ENCODE results near the gene MAGED4.
"Not testable (repeated sequence)": the region's sequence is repeated elsewhere in the genome, so short reads cannot be mapped to it uniquely, and the experiment has no call there.

The MAGED4 gene, protein sequence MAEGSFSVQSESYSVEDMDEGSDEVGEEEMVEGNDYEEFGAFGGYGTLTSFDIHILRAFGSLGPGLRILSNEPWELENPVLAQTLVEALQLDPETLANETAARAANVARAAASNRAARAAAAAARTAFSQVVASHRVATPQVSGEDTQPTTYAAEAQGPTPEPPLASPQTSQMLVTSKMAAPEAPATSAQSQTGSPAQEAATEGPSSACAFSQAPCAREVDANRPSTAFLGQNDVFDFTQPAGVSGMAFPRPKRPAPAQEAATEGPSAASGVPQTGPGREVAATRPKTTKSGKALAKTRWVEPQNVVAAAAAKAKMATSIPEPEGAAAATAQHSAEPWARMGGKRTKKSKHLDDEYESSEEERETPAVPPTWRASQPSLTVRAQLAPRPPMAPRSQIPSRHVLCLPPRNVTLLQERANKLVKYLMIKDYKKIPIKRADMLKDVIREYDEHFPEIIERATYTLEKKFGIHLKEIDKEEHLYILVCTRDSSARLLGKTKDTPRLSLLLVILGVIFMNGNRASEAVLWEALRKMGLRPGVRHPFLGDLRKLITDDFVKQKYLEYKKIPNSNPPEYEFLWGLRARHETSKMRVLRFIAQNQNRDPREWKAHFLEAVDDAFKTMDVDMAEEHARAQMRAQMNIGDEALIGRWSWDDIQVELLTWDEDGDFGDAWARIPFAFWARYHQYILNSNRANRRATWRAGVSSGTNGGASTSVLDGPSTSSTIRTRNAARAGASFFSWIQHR

DNA sequence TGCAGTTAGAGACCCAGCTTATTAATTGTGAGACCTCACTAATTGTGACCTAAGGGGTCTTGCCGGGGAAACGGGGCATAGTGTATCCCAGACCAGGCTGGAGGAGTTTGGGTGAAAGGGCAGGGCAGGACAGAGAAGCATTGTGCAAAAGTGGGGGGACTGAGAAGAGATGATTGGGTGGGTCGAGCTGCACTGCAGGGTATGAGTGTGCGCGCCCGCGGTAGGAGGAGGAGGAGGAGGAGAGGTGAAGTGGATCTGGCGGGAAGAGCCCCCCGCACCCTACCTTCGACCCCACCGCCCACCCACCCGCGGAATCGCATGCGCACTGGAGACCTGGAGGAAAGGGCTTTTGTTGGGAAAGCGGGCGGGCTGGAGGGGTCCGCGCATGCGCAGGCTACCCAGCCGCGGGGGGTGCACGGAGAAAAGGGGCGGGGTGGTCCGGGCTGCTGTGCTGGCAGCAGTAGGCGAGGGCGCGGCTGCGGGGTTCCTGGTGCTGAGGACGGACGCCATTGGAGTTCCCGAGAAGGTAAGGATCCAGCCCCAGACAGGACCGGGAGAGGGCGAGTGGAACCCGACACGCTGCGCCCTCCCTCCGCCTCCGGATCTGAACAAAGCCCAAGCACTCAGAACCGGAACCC is at the start of gene MAGED4:
Gene MAGED4 (plus strand): TSS at position 449 of the 638 bp plus-strand sequence. CDS start 1,035 bp downstream, outside the sequence.
- not testable (repeated sequence) for DNase-seq

- DNase-seq: no peak
Observed at GRCh38 chrX:52138830-52139544, 45.7 kb upstream of the MAGED4 start.

DNA sequence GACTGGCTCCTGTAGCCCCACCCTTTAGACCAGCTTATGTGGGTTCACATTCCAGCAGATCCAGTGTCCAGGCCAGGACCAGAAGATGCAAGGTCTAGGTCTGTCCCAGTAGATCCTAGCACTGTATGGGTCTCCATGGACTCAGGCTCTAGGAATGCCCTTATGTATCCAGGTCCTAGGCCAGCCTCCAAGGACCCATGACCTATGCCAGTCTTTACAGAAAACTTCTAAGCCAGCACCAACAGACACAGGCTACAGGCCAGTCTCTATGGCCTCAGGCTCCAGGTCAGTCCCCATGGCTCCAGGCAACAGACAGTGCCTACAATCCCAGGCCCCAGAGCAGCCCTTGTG is 45.2 kb upstream of the MAGED4 start:
- no peak for DNase-seq

DNA sequence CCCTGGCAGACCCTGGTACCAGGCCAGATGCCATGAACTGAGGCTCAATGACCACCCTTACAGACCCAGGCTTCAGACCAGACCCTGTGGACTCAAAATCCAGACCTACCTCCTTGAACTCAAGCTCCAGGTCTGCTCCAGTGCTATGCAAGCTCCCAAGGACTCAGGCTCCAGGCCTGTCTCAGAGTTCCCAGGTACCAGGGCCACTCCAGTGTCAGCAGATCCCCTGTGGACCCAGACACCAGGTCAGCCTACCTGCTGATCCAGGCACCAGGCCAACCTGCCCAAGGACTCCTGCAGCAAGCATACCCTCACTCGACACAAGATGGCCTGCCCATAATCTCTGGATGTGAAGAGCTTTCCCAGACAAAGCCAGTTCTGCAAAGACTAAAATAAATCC is 44.7 kb upstream of the MAGED4 start:
- no peak for DNase-seq

DNA sequence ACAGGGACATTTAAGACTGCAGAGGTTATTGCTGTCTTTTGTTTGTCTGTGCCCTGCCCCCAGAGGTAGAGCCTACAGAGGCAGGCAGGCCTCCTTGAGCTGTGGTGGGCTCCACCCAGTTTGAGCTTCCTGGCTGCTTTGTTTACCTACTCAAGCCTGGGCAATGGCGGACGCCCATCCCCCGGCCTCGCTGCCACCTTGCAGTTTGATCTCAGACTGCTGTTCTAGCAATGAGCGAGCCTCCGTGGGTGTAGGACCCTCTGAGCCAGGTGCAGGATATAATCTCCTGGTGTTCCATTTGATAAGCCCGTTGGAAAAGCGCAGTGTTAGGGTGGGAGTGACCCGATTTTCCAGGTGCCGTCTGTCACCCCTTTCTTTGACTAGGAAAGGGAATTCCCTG is 34.0 kb upstream of the MAGED4 start:
- DNase-seq: not testable (repeated sequence)

GRCh38 chrX:52160140-52160539 is 24.5 kb upstream of the MAGED4 start:
- DNase-seq: not testable (repeated sequence)

DNA sequence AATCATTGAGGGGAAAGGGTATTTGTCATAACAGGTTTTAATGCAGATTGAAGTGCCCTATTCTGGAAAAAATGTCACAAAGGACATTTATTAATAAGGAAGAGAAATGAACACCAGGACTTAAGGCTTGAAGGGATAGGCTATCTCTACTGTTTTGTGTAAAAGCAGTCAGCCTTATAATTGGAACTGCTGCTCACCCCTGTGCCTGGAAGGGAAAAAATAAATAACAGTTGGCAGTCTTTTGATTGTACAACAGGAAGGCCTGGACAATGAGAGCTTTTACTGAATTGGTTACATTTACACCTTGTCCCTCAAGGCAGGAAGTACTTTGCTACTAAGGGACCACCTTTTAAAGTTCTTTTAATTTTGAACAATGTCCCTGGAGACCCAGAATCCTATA is 17.8 kb upstream of the MAGED4 start:
- no peak for DNase-seq

GRCh38 chrX:52171055-52171454 is 13.6 kb upstream of the MAGED4 start:
- DNase-seq: not testable (repeated sequence)

DNA sequence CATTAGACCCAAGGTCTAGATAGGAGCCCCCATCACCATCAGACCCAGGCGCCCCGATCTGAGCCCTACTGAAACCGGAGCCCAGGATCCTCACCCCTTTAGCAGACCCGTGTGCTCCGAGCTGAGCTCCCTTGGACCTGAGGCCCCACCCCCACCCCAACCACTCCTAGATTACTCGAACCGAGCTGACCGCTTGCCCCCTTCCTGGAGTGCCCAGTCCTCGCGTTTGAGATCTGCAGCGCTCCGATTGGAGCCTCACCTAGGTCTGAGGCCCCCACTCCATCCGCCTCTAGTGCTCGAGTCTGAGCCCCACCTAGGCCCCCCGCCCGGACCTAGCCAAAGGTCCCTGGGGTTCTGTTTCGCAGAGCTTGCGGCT is 378 bp downstream of the MAGED4 start:
- not testable (repeated sequence) for DNase-seq

- not testable (repeated sequence) for DNase-seq
Observed at GRCh38 chrX:52211405-52211804, 26.7 kb downstream of the MAGED4 start.

- no peak for DNase-seq
Observed at GRCh38 chrX:52213276-52213675, 28.6 kb downstream of the MAGED4 start.

GRCh38 chrX:52216541-52216940 is 31.9 kb downstream of the MAGED4 start:
- no peak for DNase-seq

DNA sequence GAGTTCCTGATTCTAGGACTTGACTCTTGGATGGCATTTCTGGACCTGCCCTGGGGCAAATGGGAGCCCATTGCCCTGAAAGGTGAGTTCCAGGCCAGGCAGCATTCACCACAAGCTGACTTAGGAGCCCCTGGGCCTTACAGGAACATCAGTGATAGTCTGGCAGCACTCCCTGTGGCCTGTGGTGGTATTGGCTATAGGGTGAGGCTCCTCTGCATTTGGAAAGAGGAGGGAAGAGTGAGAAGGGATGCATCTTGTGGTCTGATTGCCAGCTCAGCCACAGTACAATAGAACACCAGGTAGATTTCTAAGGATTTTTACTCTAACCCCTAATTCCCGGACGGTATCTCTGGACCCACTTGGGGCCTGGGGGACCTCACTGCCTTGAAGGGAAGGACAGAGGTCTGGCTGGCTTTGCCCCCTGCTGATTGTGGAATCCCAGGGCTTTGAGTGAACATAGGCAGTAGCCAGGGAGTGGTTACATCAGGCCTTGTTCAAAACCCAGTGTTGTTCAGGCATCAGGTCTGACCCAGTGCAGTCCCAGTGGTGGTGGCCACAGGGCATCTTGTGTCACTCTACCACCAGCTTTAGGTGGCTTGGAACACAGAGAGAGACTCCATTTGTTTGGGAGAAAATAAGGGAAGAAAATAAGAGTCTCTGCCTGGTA is 32.9 kb downstream of the MAGED4 start:
- no peak for DNase-seq

GRCh38 chrX:52220936-52221335 is 36.2 kb downstream of the MAGED4 start:
- DNase-seq: no peak
